GM12892 (cell line): ENCODE results near the gene RNF212.
"Not testable (repeated sequence)": the region's sequence is repeated elsewhere in the genome, so short reads cannot be mapped to it uniquely, and the experiment has no call there.

Experiments
- DNase-seq: peaks from one replicate; pipeline ENCODE4 v3.0.0; 2011; ENCODE audit not compliant: insufficient read length
- FAIRE-seq: peaks from 2 replicates; lab custom pipeline; 2011; peaks lifted over from hg19 to GRCh38; lab: Jason Lieb, UNC
- POLR2A ChIP-seq: IDR thresholded peaks from 2 replicates; pipeline ENCODE4 v1.6.1; 2011; ENCODE audit warnings: low read depth, low read length, control low read depth
- POLR2AphosphoS5 ChIP-seq: IDR thresholded peaks from 2 replicates; pipeline ENCODE4 v1.6.1; 2011; ENCODE audit warnings: low read depth, low read length, control low read depth
- TAF1 ChIP-seq: IDR thresholded peaks from 2 replicates; pipeline ENCODE4 v1.6.1; 2011; ENCODE audit warnings: low read depth, mild to moderate bottlenecking, control low read depth, low read length, borderline replicate concordance

The RNF212 gene

GRCh38 chr4:1058997-1059665 is 54.2 kb downstream of the RNF212 start:
- no peak for FAIRE-seq
- no peak for TF ChIP-seq POLR2AphosphoS5
- no peak for TF ChIP-seq TAF1
- no peak for TF ChIP-seq POLR2A
- no peak for DNase-seq

GRCh38 chr4:1058198-1058996 is 55.0 kb downstream of the RNF212 start:
- DNase-seq (no peak), FAIRE-seq (no peak)
- no peak for TF ChIP-seq POLR2A
- TF ChIP-seq POLR2AphosphoS5: no peak
- no peak for TF ChIP-seq TAF1

- no peak for TF ChIP-seq POLR2AphosphoS5
- no peak for TF ChIP-seq POLR2A
- no peak for TF ChIP-seq TAF1
- DNase-seq (no peak), FAIRE-seq (no peak)
Measured at GRCh38 chr4:1057403-1057745, 56.0 kb downstream of the RNF212 start.

- FAIRE-seq: no peak
- TF ChIP-seq POLR2AphosphoS5 (no peak), POLR2A (no peak), TAF1 (no peak)
- no peak for DNase-seq
Measured at GRCh38 chr4:1056671-1057402, 56.5 kb downstream of the RNF212 start.

GRCh38 chr4:1055721-1056590 is 57.4 kb downstream of the RNF212 start:
- DNase-seq (no peak), FAIRE-seq (no peak)
- no peak for TF ChIP-seq TAF1
- TF ChIP-seq POLR2A: no peak
- TF ChIP-seq POLR2AphosphoS5: no peak

GRCh38 chr4:1055243-1055701 is 58.1 kb downstream of the RNF212 start:
- DNase-seq, FAIRE-seq: not testable (repeated sequence)

- not testable (repeated sequence) for DNase-seq, FAIRE-seq
Measured at GRCh38 chr4:1054696-1055242, 58.6 kb downstream of the RNF212 start.

- not testable (repeated sequence) for FAIRE-seq
Measured at GRCh38 chr4:1053891-1054290, 59.5 kb downstream of the RNF212 start.

GRCh38 chr4:1053080-1053661 is 60.2 kb downstream of the RNF212 start:
- no peak for TF ChIP-seq TAF1
- TF ChIP-seq POLR2A: no peak
- TF ChIP-seq POLR2AphosphoS5: no peak
- DNase-seq (no peak), FAIRE-seq (no peak)

More at GRCh38 chr4:1053891-1054290, 59.5 kb downstream of the RNF212 start:
- DNase-seq: not testable (repeated sequence)

GRCh38 chr4:1052231-1052671 is 61.1 kb downstream of the RNF212 start:
- no peak for FAIRE-seq
- no peak for TF ChIP-seq POLR2AphosphoS5
- no peak for TF ChIP-seq POLR2A
- TF ChIP-seq TAF1: no peak
- DNase-seq: no peak
